OCI-LY7 (cell line): ENCODE results near the gene PRR35.

Source experiments
- CTCF ChIP-seq: fragments of 200-600 bp; sonication (generic); conservative IDR thresholded peaks from 2 replicates; pipeline ENCODE4 v1.5.1; 2014; ENCODE audit warnings: mild to moderate bottlenecking, antibody characterized with exemption, low read length, moderate library complexity, mixed read lengths
- EZH2phosphoT487 ChIP-seq: fragments of 200-600 bp; sonication (generic); IDR thresholded peaks from 2 replicates; pipeline ENCODE4 v1.6.1; 2018; ENCODE audit warnings: low read depth, borderline replicate concordance, mild to moderate bottlenecking, mixed run types, antibody characterized with exemption, low read length, moderate library complexity, mixed read lengths

GRCh38 chr16:608019-608418 lies 47.8 kb downstream of the PRR35 start:
- TF ChIP-seq CTCF, result no peak
- TF ChIP-seq EZH2phosphoT487, result no peak
